ENCODE measurements around the gene SMARCC2. TPM values are rescaled to one million over a fixed set of nuclear protein-coding genes. Genes with fewer than 3 reads are reported as not detected.
"Not testable (repeated sequence)": the region's sequence is repeated elsewhere in the genome, so short reads cannot be mapped to it uniquely, and the experiment has no call there.

SMARCC2 gene
- total RNA-seq, 1 experiment from 2014 or later, result 129 TPM

GRCh38 chr12:56118688-56119357 is 70.5 kb downstream of the SMARCC2 start:
- in situ Hi-C loops (cut with HindIII; ENCODE audit: low pct_unique_long_range_greater_than_20kb, low sequenced_read_pairs), result no loop called here
- no TSS peak for BruUV-seq (replicated peaks)
- ATAC-seq, result peak; percentile 2
- intact Hi-C loops (cut with micrococcal nuclease; ENCODE audit: unreplicated experiment), result loop anchor here (1.0 to 10.0 kb wide), 3 partner anchors 38 to 74 kb away; partner anchors contain the start of genes MYL6, RPS26 and SMARCC2
- ChIA-PET POLR2A (interaction anchor here (0.6 to 1.2 kb wide), 4 partner anchors 15 to 70 kb away, joined by 3 to 8 read pairs (median 3); partner anchors contain the start of genes MYL6 and SMARCC2), CTCF (interaction anchor here (1.0 to 1.6 kb wide), 5 partner anchors 9 to 71 kb away, joined by 3 to 14 read pairs (median 4); partner anchors contain the start of genes ESYT1 and SMARCC2)
- DNase-seq (ENCODE audit: low read depth, low spot score), result no peak
- Histone ChIP-seq H3K27me3 (ENCODE audit: control insufficient read depth, insufficient read depth, low read length) (no peaks in the 10 kb centered on the region), H3K27ac (ENCODE audit: low read length) (peak overlapping the region; percentile 82), H3K4me1 (ENCODE audit: control insufficient read depth, insufficient read depth, low read length) (peaks cover 27% of the 10 kb centered on the region), H3K4me3 (ENCODE audit: low read depth in 2 of 2, low read length in 2 of 2) (peak overlapping the region; percentile 69 to 100), H3K9me3 (ENCODE audit: control insufficient read depth, insufficient read depth, low read depth, low read length) (no peaks in the 10 kb centered on the region), H3K36me3 (ENCODE audit: control insufficient read depth, insufficient read depth, low read length) (peaks cover 8% of the 10 kb centered on the region; the same call in 1 of the 2 replicates)
- TF ChIP-seq CTCF (IDR thresholded peaks at IDR 0.05) (no peak), POLR2AphosphoS5 (IDR thresholded peaks at IDR 0.05; ENCODE audit: low read depth, low read length) (no peak), SIN3A (IDR thresholded peaks at IDR 0.05; ENCODE audit: borderline replicate concordance, insufficient read depth, low read depth, low read length) (no peak)

- peak; percentile 68 for TF ChIP-seq TCF7L2 (IDR thresholded peaks at IDR 0.05; ENCODE audit: low read depth, low read length)
- TF ChIP-seq CTCF (IDR thresholded peaks at IDR 0.05), result peak; percentile 72
- TF ChIP-seq SIN3A (IDR thresholded peaks at IDR 0.05; ENCODE audit: borderline replicate concordance, insufficient read depth, low read depth, low read length), result peak; percentile 98; the same call in 1 of the 2 replicates
- peak; percentile 100 for TF ChIP-seq POLR2AphosphoS5 (IDR thresholded peaks at IDR 0.05; ENCODE audit: low read depth, low read length)
- TF ChIP-seq REST (IDR thresholded peaks at IDR 0.05; ENCODE audit: insufficient read depth in 1 of 2, low read depth in 2 of 2, low read length in 1 of 2), result no peak; a peak in 1 of 4 replicates
- intact Hi-C loops (cut with micrococcal nuclease; ENCODE audit: unreplicated experiment) (loop anchor here (5.0 to 10.0 kb wide), 2 partner anchors 39 to 73 kb away; partner anchors contain the start of genes MYL6 and RPS26), in situ Hi-C loops (cut with HindIII; ENCODE audit: low pct_unique_long_range_greater_than_20kb, low sequenced_read_pairs) (no loop called here)
- Histone ChIP-seq H3K9me3 (ENCODE audit: control insufficient read depth, insufficient read depth, low read depth, low read length) (no peaks in the 10 kb centered on the region), H3K4me3 (ENCODE audit: low read depth in 2 of 2, low read length in 2 of 2) (peak within 1 kb of the TSS; percentile 69 to 100), H3K4me1 (ENCODE audit: control insufficient read depth, insufficient read depth, low read length) (peaks cover 30% of the 10 kb centered on the region), H3K27me3 (ENCODE audit: control insufficient read depth, insufficient read depth, low read length) (no peaks in the 10 kb centered on the region), H3K27ac (ENCODE audit: low read length) (peak within 1 kb of the TSS; percentile 95), H3K36me3 (ENCODE audit: control insufficient read depth, insufficient read depth, low read length) (peaks cover 12% of the 10 kb centered on the region)
- ChIA-PET CTCF (interaction anchor here (1.0 to 1.6 kb wide), 4 partner anchors 10 to 72 kb away, joined by 3 to 14 read pairs (median 5); partner anchors contain the start of genes ESYT1 and SMARCC2), POLR2A (interaction anchor here (0.6 to 1.2 kb wide), 5 partner anchors 10 to 71 kb away, joined by 3 to 8 read pairs (median 3); partner anchors contain the start of genes ESYT1, MYL6 and SMARCC2)
- ATAC-seq, result peak; percentile 90
- peak; percentile 100 for DNase-seq (ENCODE audit: low read depth, low spot score)
- BruUV-seq (replicated peaks), result no TSS peak
These were observed 71.2 kb downstream of the SMARCC2 start, which contains the start of gene ZC3H10 for GRCh38 chr12:56117778-56118687. Gene ZC3H10, plus strand, starts transcription at chr12:56118266. Its CDS starts 2,297 bp downstream, at chr12:56120563.

- in situ Hi-C loops (cut with HindIII; ENCODE audit: low pct_unique_long_range_greater_than_20kb, low sequenced_read_pairs); DNase-seq (ENCODE audit: low read depth, low spot score): not testable (repeated sequence)
These were observed 72.1 kb downstream of the SMARCC2 start for GRCh38 chr12:56117082-56117706.

More at GRCh38 chr12:56117082-56117706, 72.1 kb downstream of the SMARCC2 start:
- not testable (repeated sequence) for H3K27me3 ChIP-seq (ENCODE audit: control insufficient read depth, insufficient read depth, low read length); H3K9me3 ChIP-seq (ENCODE audit: control insufficient read depth, insufficient read depth, low read depth, low read length); ATAC-seq
- intact Hi-C loops (cut with micrococcal nuclease; ENCODE audit: unreplicated experiment), result loop anchor here (5.0 to 10.0 kb wide), 2 partner anchors 40 to 72 kb away; partner anchors contain the start of genes MYL6 and RPS26
- peaks cover 30% of the 10 kb centered on the region for H3K4me1 ChIP-seq (ENCODE audit: control insufficient read depth, insufficient read depth, low read length)
- H3K4me3 ChIP-seq (ENCODE audit: low read depth in 2 of 2, low read length in 2 of 2), result peak overlapping the region; percentile 69 to 100
- H3K36me3 ChIP-seq (ENCODE audit: control insufficient read depth, insufficient read depth, low read length), result peaks cover 13% of the 10 kb centered on the region
- ChIA-PET POLR2A (interaction anchor here (0.5 to 1.0 kb wide), 4 partner anchors 10 to 45 kb away, joined by 4 to 7 read pairs (median 6); partner anchors contain the start of gene ESYT1), CTCF (interaction anchor here (1.6 kb wide), 1 partner anchor 11 kb away, joined by 14 read pairs; the partner anchor contains the start of gene ESYT1)
- peak overlapping the region; percentile 95 for H3K27ac ChIP-seq (ENCODE audit: low read length)
- BruUV-seq (replicated peaks), result TSS peak; percentile 77

All from Panc1 (cell line).